Breast epithelium (tissue), 4 donors: ENCODE measurements around the gene RAC3. TPM values are rescaled to one million over a fixed set of nuclear protein-coding genes. Genes with fewer than 3 reads are reported as not detected.
A peak's percentile ranks its signal among the peaks of the same experiment; 100 is the strongest.

ENCODE experiments used
- DNase-seq, 2 donors: peaks; one replicate each; pipeline ENCODE4 v3.0.0-alpha.2; 2019; ENCODE audit warnings: low spot score in 2 of 2
- H3K27ac ChIP-seq, 2 donors: fragments of 200-600 bp; sonication (generic) in 1 of 2; one replicate each; pipeline ENCODE4 v1.5.1; 2016 to 2019; ENCODE audit warnings: mild to moderate bottlenecking in 1 of 2
- H3K27me3 ChIP-seq, 2 donors: fragments of 200-600 bp; sonication (generic) in 1 of 2; one replicate each; pipeline versions ENCODE4 v1.5.1 to v1.6.0; 2017 to 2019; ENCODE audit warnings: control low read depth in 1 of 2, mild to moderate bottlenecking in 1 of 2
- H3K36me3 ChIP-seq: fragments of 200-600 bp; one replicate; pipeline ENCODE4 v1.5.1; 2019
- H3K4me1 ChIP-seq, 2 donors: fragments of 200-600 bp; sonication (generic); one replicate each; pipeline ENCODE4 v1.5.1; 2016 to 2019; ENCODE audit warnings: control low read depth in 1 of 2
- H3K4me3 ChIP-seq, 3 donors: fragments of 200-600 bp; sonication (generic); 1 replicate in 2 of 3; 2 replicates in 1 of 3; pipeline ENCODE4 v1.5.1; 2016 to 2019; ENCODE audit warnings: mild to moderate bottlenecking in 3 of 3, moderate library complexity in 2 of 3
- H3K9me3 ChIP-seq, 2 donors: fragments of 200-600 bp; sonication (generic) in 1 of 2; one replicate each; pipeline ENCODE4 v1.5.1; 2016 to 2019; ENCODE audit warnings: control low read depth in 1 of 2
- CTCF ChIP-seq, 3 donors: fragments of 450-650 bp; IDR thresholded peaks; one replicate each; pipeline ENCODE4 v1.5.1; 2016 to 2017; ENCODE audit warnings: antibody characterized with exemption in 3 of 3, mild to moderate bottlenecking in 3 of 3, moderate library complexity in 3 of 3
- POLR2A ChIP-seq: fragments of 450-650 bp; IDR thresholded peaks from one replicate; pipeline ENCODE4 v1.6.1; 2016; ENCODE audit warnings: antibody characterized with exemption, mild to moderate bottlenecking, moderate library complexity
- POLR2AphosphoS5 ChIP-seq, 3 donors: sonication (generic); formaldehyde crosslinking; IDR thresholded peaks; one replicate each; pipeline ENCODE4 v1.6.1; 2017; ENCODE audit warnings: antibody characterized with exemption in 3 of 3
- intact Hi-C: fragments of 100-400 bp; cut with DNase I; formaldehyde crosslinking; loops from one replicate; pipeline ENCODE4 v1.15.1; 2023; ENCODE audit warnings: low total_unique reads
- total RNA-seq, 3 donors: library from RNA; depleted of rRNA; stranded (reverse); fragments of >200 nt; gene quantifications; one replicate each; pipeline ENCODE4 v1.1.0, GENCODE V29; 2016

Gene RAC3
- total RNA-seq, 3 donors from 2014 or later = 7.6 to 23.0 (median 16.1) TPM

- Histone ChIP-seq H3K4me1 (peaks cover 0 to 11% of the 10 kb centered on the region in 2 donors), H3K4me3 (no peak overlapping the region), H3K27ac (no peak overlapping the region), H3K27me3 (no peaks in the 10 kb centered on the region), H3K9me3 (no peaks in the 10 kb centered on the region), H3K36me3 (peaks cover 5% of the 10 kb centered on the region)
- no peak for DNase-seq
- intact Hi-C loops = no loop called here
- TF ChIP-seq POLR2A = no peak
Observed at GRCh38 chr17:82061047-82061925, 29.8 kb downstream of the RAC3 start.

- intact Hi-C loops = no loop called here
Observed at GRCh38 chr17:82062076-82062983, 30.9 kb downstream of the RAC3 start.

GRCh38 chr17:82062984-82063368 is 31.5 kb downstream of the RAC3 start:
- intact Hi-C loops = no loop called here
- no peak for TF ChIP-seq POLR2A
- TF ChIP-seq CTCF (IDR thresholded peaks at IDR 0.05) = no peak
- TF ChIP-seq POLR2AphosphoS5 (IDR thresholded peaks at IDR 0.05) = no peak
- Histone ChIP-seq H3K4me3 (no peak overlapping the region), H3K27ac (no peak overlapping the region), H3K27me3 (no peaks in the 10 kb centered on the region), H3K36me3 (peaks cover 5% of the 10 kb centered on the region), H3K4me1 (peaks cover 0 to 11% of the 10 kb centered on the region in 2 donors), H3K9me3 (no peaks in the 10 kb centered on the region)
- DNase-seq = no peak

More at GRCh38 chr17:82062076-82062983, 30.9 kb downstream of the RAC3 start:
- no peak overlapping the region for H3K4me3 ChIP-seq
- TF ChIP-seq POLR2AphosphoS5 (IDR thresholded peaks at IDR 0.05) = no peak
- TF ChIP-seq POLR2A = no peak
- TF ChIP-seq CTCF (IDR thresholded peaks at IDR 0.05) = no peak
- H3K36me3 ChIP-seq = peaks cover 5% of the 10 kb centered on the region
- peaks cover 0 to 11% of the 10 kb centered on the region in 2 donors for H3K4me1 ChIP-seq
- no peak for DNase-seq
- H3K27me3 ChIP-seq = no peaks in the 10 kb centered on the region
- no peaks in the 10 kb centered on the region for H3K9me3 ChIP-seq
- no peak overlapping the region for H3K27ac ChIP-seq

GRCh38 chr17:82063424-82064415 is 32.2 kb downstream of the RAC3 start:
- H3K4me3 ChIP-seq = peak overlapping the region in 1 of 3 donors; percentile 96
- H3K36me3 ChIP-seq = peaks cover 5% of the 10 kb centered on the region
- no peak for DNase-seq
- no peaks in the 10 kb centered on the region for H3K27me3 ChIP-seq
- H3K27ac ChIP-seq = peak overlapping the region in 1 of 2 donors; percentile 97
- TF ChIP-seq POLR2AphosphoS5 (IDR thresholded peaks at IDR 0.05) (no peak), CTCF (IDR thresholded peaks at IDR 0.05) (no peak), POLR2A (no peak)
- H3K4me1 ChIP-seq = peaks cover 0 to 11% of the 10 kb centered on the region in 2 donors
- intact Hi-C loops = no loop called here
- no peaks in the 10 kb centered on the region for H3K9me3 ChIP-seq
